ENCODE data around the gene CIDEC.
"Not testable (repeated sequence)": the region's sequence is repeated elsewhere in the genome, so short reads cannot be mapped to it uniquely, and the experiment has no call there.

CIDEC gene

GRCh38 chr3:9863058-9863772 is 16.8 kb downstream of the CIDEC start:
- Histone ChIP-seq H3K4me3 (no peak overlapping the region), H3K27ac (no peak overlapping the region), H3K9ac (ENCODE audit: insufficient read length) (no peak overlapping the region), H3K36me3 (ENCODE audit: insufficient read depth, low read length) (no peaks in the 10 kb centered on the region), H3K9me3 (ENCODE audit: low read depth, low read length) (no peaks in the 10 kb centered on the region)
- DNase-seq (ENCODE audit: low read depth, low spot score) = no peak
- no peak for TF ChIP-seq EZH2 (IDR thresholded peaks at IDR 0.05)
- TF ChIP-seq POLR2AphosphoS5 (IDR thresholded peaks at IDR 0.05; ENCODE audit: borderline replicate concordance, low read depth, low read length) = no peak
- no peak for TF ChIP-seq FOXP2 (optimal IDR thresholded peaks at IDR 0.05; ENCODE audit: control extremely low read depth, extremely low read length, insufficient read depth)

GRCh38 chr3:9862391-9863057 is 17.5 kb downstream of the CIDEC start:
- H3K27ac ChIP-seq = no peak overlapping the region

DNA sequence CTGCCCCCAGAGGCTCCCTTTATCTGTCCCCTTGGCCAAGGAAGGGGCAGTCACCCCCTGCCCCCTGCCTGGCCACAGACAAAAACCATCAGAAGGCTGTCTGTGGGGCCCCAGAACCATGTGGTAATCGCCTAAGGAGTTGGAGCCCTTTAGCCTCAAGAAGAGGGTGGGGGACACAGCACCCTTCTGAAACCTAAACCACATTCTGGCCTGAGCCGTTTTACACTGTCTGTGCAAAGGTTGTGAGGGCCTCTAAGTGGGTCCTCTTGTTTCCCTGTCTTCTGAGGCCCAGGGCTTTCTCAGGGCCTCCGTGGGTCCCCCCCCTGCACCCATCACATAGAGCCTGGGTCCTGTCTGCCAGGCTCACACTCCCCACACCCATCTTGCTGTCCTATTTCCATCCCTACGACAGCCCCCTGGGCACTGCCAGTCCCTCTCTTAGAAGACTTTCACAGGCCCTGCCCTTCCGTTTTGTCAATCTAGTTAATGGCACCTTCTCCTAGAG is 18.4 kb downstream of the CIDEC start:
- no peaks in the 10 kb centered on the region for H3K9me3 ChIP-seq (ENCODE audit: low read depth, low read length)
- H3K4me3 ChIP-seq = no peak overlapping the region
- no peak for DNase-seq (ENCODE audit: low read depth, low spot score)
- H3K27ac ChIP-seq = no peak overlapping the region
- TF ChIP-seq FOXP2 (optimal IDR thresholded peaks at IDR 0.05; ENCODE audit: control extremely low read depth, extremely low read length, insufficient read depth) (no peak), EZH2 (IDR thresholded peaks at IDR 0.05) (no peak), POLR2AphosphoS5 (IDR thresholded peaks at IDR 0.05; ENCODE audit: borderline replicate concordance, low read depth, low read length) (no peak)
- H3K36me3 ChIP-seq (ENCODE audit: insufficient read depth, low read length) = no peaks in the 10 kb centered on the region
- H3K9ac ChIP-seq (ENCODE audit: insufficient read length) = no peak overlapping the region

More at GRCh38 chr3:9862391-9863057, 17.5 kb downstream of the CIDEC start:
- no peak overlapping the region for H3K9ac ChIP-seq (ENCODE audit: insufficient read length)
- H3K9me3 ChIP-seq (ENCODE audit: low read depth, low read length) = no peaks in the 10 kb centered on the region
- no peaks in the 10 kb centered on the region for H3K36me3 ChIP-seq (ENCODE audit: insufficient read depth, low read length)
- no peak for TF ChIP-seq POLR2AphosphoS5 (IDR thresholded peaks at IDR 0.05; ENCODE audit: borderline replicate concordance, low read depth, low read length)
- H3K4me3 ChIP-seq = no peak overlapping the region
- DNase-seq (ENCODE audit: low read depth, low spot score) = no peak

GRCh38 chr3:9861201-9861600 is 18.9 kb downstream of the CIDEC start:
- TF ChIP-seq POLR2AphosphoS5 (IDR thresholded peaks at IDR 0.05; ENCODE audit: borderline replicate concordance, low read depth, low read length) (no peak), EZH2 (IDR thresholded peaks at IDR 0.05) (no peak), FOXP2 (optimal IDR thresholded peaks at IDR 0.05; ENCODE audit: control extremely low read depth, extremely low read length, insufficient read depth) (no peak)
- Histone ChIP-seq H3K9ac (ENCODE audit: insufficient read length) (no peak overlapping the region), H3K36me3 (ENCODE audit: insufficient read depth, low read length) (no peaks in the 10 kb centered on the region), H3K9me3 (ENCODE audit: low read depth, low read length) (no peaks in the 10 kb centered on the region), H3K27ac (no peak overlapping the region), H3K4me3 (no peak overlapping the region)
- DNase-seq (ENCODE audit: low read depth, low spot score) = no peak

GRCh38 chr3:9859530-9860025 is 20.5 kb downstream of the CIDEC start:
- TF ChIP-seq EZH2 (IDR thresholded peaks at IDR 0.05) = no peak
- Histone ChIP-seq H3K27ac (no peak overlapping the region), H3K4me3 (no peak overlapping the region), H3K36me3 (ENCODE audit: insufficient read depth, low read length) (no peaks in the 10 kb centered on the region), H3K9ac (ENCODE audit: insufficient read length) (no peak overlapping the region), H3K9me3 (ENCODE audit: low read depth, low read length) (no peaks in the 10 kb centered on the region)
- no peak for DNase-seq (ENCODE audit: low read depth, low spot score)

- TF ChIP-seq POLR2AphosphoS5 (IDR thresholded peaks at IDR 0.05; ENCODE audit: borderline replicate concordance, low read depth, low read length) = no peak
- no peak for TF ChIP-seq EZH2 (IDR thresholded peaks at IDR 0.05)
- TF ChIP-seq FOXP2 (optimal IDR thresholded peaks at IDR 0.05; ENCODE audit: control extremely low read depth, extremely low read length, insufficient read depth) = no peak
- no peaks in the 10 kb centered on the region for H3K36me3 ChIP-seq (ENCODE audit: insufficient read depth, low read length)
- no peak overlapping the region for H3K9ac ChIP-seq (ENCODE audit: insufficient read length)
- DNase-seq (ENCODE audit: low read depth, low spot score) = no peak
- H3K27ac ChIP-seq = no peak overlapping the region
- no peak overlapping the region for H3K4me3 ChIP-seq
- no peaks in the 10 kb centered on the region for H3K9me3 ChIP-seq (ENCODE audit: low read depth, low read length)
These were observed 24.5 kb downstream of the CIDEC start for GRCh38 chr3:9855594-9855993.

DNA sequence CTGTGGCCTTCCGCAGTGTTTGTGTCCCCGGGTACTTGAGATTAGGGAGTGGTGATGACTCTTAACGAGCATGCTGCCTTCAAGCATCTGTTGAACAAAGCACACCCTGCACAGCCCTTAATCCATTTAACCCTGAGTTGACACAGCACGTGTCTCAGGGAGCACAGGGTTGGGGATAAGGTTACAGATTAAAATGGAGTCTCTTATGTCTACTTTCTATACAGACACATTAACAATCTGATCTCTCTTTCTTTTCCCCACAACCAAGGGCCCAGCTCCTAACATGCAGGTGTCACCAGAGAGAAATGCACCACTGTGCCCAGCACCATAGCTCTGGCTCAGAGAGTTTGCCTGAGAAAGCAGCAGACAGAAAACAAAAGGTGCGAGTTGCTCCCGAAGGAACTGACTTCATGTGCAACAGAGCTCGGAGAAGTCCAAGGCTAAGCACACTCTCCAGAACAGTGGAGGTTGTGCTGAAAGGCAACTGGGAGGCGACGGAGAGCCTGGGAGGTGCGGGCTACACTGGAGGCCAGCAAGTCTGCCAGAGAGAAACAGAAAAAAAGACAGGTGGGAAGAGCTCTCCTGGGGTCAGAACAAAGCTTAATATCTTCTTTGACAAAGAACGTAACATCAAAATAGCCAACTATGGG is 25.6 kb downstream of the CIDEC start:
- H3K4me3 ChIP-seq; H3K27ac ChIP-seq; H3K9ac ChIP-seq (ENCODE audit: insufficient read length); H3K36me3 ChIP-seq (ENCODE audit: insufficient read depth, low read length); DNase-seq (ENCODE audit: low read depth, low spot score); H3K9me3 ChIP-seq (ENCODE audit: low read depth, low read length): not testable (repeated sequence)

- H3K4me3 ChIP-seq = no peak overlapping the region
- H3K27ac ChIP-seq = no peak overlapping the region
- TF ChIP-seq POLR2AphosphoS5 (IDR thresholded peaks at IDR 0.05; ENCODE audit: borderline replicate concordance, low read depth, low read length) (no peak), FOXP2 (optimal IDR thresholded peaks at IDR 0.05; ENCODE audit: control extremely low read depth, extremely low read length, insufficient read depth) (no peak), EZH2 (IDR thresholded peaks at IDR 0.05) (no peak)
- H3K9ac ChIP-seq (ENCODE audit: insufficient read length) = no peak overlapping the region
- no peak for DNase-seq (ENCODE audit: low read depth, low spot score)
- no peaks in the 10 kb centered on the region for H3K9me3 ChIP-seq (ENCODE audit: low read depth, low read length)
- no peaks in the 10 kb centered on the region for H3K36me3 ChIP-seq (ENCODE audit: insufficient read depth, low read length)
These were observed 27.5 kb downstream of the CIDEC start for GRCh38 chr3:9852528-9852927.

- not testable (repeated sequence) for DNase-seq (ENCODE audit: low read depth, low spot score); H3K27ac ChIP-seq; H3K4me3 ChIP-seq; H3K36me3 ChIP-seq (ENCODE audit: insufficient read depth, low read length); H3K9ac ChIP-seq (ENCODE audit: insufficient read length); H3K9me3 ChIP-seq (ENCODE audit: low read depth, low read length)
These were observed 28.1 kb downstream of the CIDEC start for GRCh38 chr3:9851926-9852325.

DNA sequence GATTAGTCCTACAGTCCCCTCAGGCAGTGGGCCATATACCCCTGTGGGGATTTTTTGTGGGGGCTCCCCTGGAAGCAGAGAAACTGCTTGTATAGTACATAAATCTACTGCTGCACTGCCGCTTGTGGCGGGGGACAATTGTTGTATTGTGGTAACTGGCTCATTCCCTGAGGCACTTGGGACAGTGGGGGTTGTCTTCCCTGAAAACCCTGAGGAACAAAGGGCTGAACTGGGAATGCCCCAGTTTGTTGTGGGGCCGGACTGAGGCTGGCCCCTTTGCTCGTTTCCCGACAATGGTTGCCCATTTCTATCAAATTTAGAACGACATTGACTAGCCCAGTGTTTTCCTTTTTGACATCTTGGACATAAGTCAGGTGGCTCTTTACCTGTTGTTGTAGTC is 28.7 kb downstream of the CIDEC start:
- not testable (repeated sequence) for H3K9ac ChIP-seq (ENCODE audit: insufficient read length); H3K27ac ChIP-seq; H3K4me3 ChIP-seq; DNase-seq (ENCODE audit: low read depth, low spot score); H3K36me3 ChIP-seq (ENCODE audit: insufficient read depth, low read length); H3K9me3 ChIP-seq (ENCODE audit: low read depth, low read length)

DNA sequence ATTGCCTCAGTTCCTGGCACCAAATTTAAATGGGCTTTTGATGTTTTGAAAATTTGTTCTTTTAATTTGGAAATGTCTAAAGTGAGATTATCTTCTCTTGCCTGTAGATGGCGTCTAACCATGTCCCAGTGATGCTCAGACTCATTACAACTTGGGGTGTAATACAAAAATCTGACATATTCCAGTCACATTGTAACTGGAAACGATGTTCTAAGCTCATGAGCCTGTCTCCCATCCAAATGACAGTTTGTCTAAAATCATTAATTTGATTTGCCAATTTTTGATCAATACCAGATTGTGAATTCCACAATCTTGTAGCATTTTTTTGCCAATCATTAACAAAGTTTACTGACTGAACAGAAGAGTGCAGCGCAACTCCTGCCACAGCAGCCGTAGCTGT is 31.2 kb downstream of the CIDEC start:
- not testable (repeated sequence) for H3K36me3 ChIP-seq (ENCODE audit: insufficient read depth, low read length); H3K9me3 ChIP-seq (ENCODE audit: low read depth, low read length); H3K27ac ChIP-seq

DNA sequence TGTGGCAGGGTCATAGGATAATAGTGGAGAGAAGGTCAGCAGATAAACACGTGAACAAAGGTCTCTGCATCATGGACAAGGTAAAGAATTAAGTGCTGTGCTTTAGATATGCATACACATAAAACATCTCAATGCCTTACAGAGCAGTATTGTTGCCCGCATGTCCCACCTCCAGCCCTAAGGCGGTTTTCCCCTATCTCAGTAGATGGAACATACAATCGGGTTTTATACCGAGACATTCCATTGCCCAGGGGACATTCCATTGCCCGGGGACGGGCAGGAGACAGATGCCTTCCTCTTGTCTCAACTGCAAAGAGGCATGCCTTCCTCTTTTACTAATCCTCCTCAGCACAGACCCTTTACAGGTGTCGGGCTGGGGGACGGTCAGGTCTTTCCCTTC is 32.2 kb downstream of the CIDEC start:
- H3K9me3 ChIP-seq (ENCODE audit: low read depth, low read length); H3K36me3 ChIP-seq (ENCODE audit: insufficient read depth, low read length); H3K27ac ChIP-seq; H3K4me3 ChIP-seq; H3K9ac ChIP-seq (ENCODE audit: insufficient read length); DNase-seq (ENCODE audit: low read depth, low spot score): not testable (repeated sequence)

More for the DNA sequence above, 31.2 kb downstream of the CIDEC start:
- H3K4me3 ChIP-seq; DNase-seq (ENCODE audit: low read depth, low spot score); H3K9ac ChIP-seq (ENCODE audit: insufficient read length): not testable (repeated sequence)
